GM12878 (cell line): ENCODE results near the gene TTLL11. TPM values are rescaled to one million over a fixed set of nuclear protein-coding genes. Genes with fewer than 3 reads are reported as not detected.

Source experiments
- ATAC-seq: fragments of 200-7000 bp; cut with Tn5 transposase; 3 replicates; pipeline ENCODE4 v1.9.1; 2020; ENCODE audit warnings: mild to moderate bottlenecking, moderate library complexity
- BruUV-seq: library from RNA; stranded (reverse); fragments of 400-500 nt; replicated peaks from 2 replicates; lab custom pipeline; 2021; lab: Mats Ljungman, UMichigan
- CTCF ChIA-PET: fragments of 300-600 bp; sonication (Branson Sonifier 250); formaldehyde crosslinking; extraction: SDS; loops from one replicate; lab custom pipeline; 2021; ENCODE audit warnings: inconsistent platforms; lab: Yijun Ruan, JAX
- POLR2A ChIA-PET: fragments of 350-600 bp; formaldehyde crosslinking; extraction: SDS; loops from one replicate; lab custom pipeline; 2021; ENCODE audit warnings: inconsistent platforms; lab: Charles Lee
- RAD21 ChIA-PET: fragments of 300-600 bp; sonication (Branson Sonifier 250); formaldehyde crosslinking; loops from one replicate; lab custom pipeline; 2023; ENCODE audit warnings: antibody characterized with exemption; ENCODE audit not compliant: unreplicated experiment; lab: Charles Lee
- SMC1A ChIA-PET: fragments of 300-600 bp; sonication (Branson Sonifier 250); formaldehyde crosslinking; loops from one replicate; lab custom pipeline; 2023; ENCODE audit not compliant: unreplicated experiment, uncharacterized antibody; lab: Charles Lee
- DNase-seq: peaks from one replicate; pipeline ENCODE4 v3.0.0-alpha.2; 2011; ENCODE audit warnings: low read depth, low spot score
- FAIRE-seq: peaks from 3 replicates; lab custom pipeline; 2011; peaks lifted over from hg19 to GRCh38; lab: Jason Lieb, UNC
- H2AFZ ChIP-seq: 2 replicates; pipeline ENCODE4 v1.6.0; 2011; ENCODE audit warnings: low read depth, low read length, control low read depth; ENCODE audit not compliant: control insufficient read depth
- H3K27ac ChIP-seq: 2 replicates; pipeline ENCODE4 v1.5.1; 2011; ENCODE audit warnings: control low read depth; ENCODE audit not compliant: control insufficient read depth, insufficient read depth
- H3K27me3 ChIP-seq, 2 experiments: replicated peaks in 1 of 2; 2 replicates each; pipeline versions ENCODE4 v1.6.0 to v1.6.1; 2011; ENCODE audit warnings: low read length in 1 of 2; ENCODE audit not compliant: control insufficient read depth in 2 of 2, insufficient read depth in 2 of 2
- H3K36me3 ChIP-seq, 2 experiments: 2 replicates each; pipeline ENCODE4 v1.5.1; 2011; ENCODE audit warnings: low read length in 1 of 2; ENCODE audit not compliant: control insufficient read depth in 2 of 2, insufficient read depth in 2 of 2
- H3K4me1 ChIP-seq: 2 replicates; pipeline ENCODE4 v1.6.1; 2011; ENCODE audit warnings: mild to moderate bottlenecking, low read length, moderate library complexity, mixed read lengths; ENCODE audit not compliant: control insufficient read depth, insufficient read depth
- H3K4me2 ChIP-seq: 2 replicates; pipeline ENCODE4 v1.6.0; 2011; ENCODE audit warnings: control low read depth; ENCODE audit not compliant: control insufficient read depth, insufficient read depth
- H3K4me3 ChIP-seq: fragments of 200-600 bp; sonication (generic); 2 replicates; pipeline ENCODE4 v1.5.1; 2016
- H3K79me2 ChIP-seq: 2 replicates; pipeline ENCODE4 v1.6.0; 2011; ENCODE audit warnings: low read length; ENCODE audit not compliant: control insufficient read depth, insufficient read depth
- H3K9ac ChIP-seq: 2 replicates; pipeline ENCODE4 v1.8.0; 2011; ENCODE audit warnings: low read length, control low read depth, mixed read lengths; ENCODE audit not compliant: control insufficient read depth, insufficient read depth
- H3K9me3 ChIP-seq: replicated peaks from 3 replicates; pipeline ENCODE4 v1.5.1; 2011; ENCODE audit warnings: mild to moderate bottlenecking, low read length; ENCODE audit not compliant: control insufficient read depth, insufficient read depth
- H4K20me1 ChIP-seq: 2 replicates; pipeline ENCODE4 v1.6.0; 2011; ENCODE audit not compliant: control insufficient read depth, insufficient read depth
- BACH1 ChIP-seq: fragments of 450-650 bp; IDR thresholded peaks from 2 replicates; pipeline ENCODE4 v1.6.1; 2017; ENCODE audit warnings: mild to moderate bottlenecking, borderline replicate concordance
- ELK1 ChIP-seq: IDR thresholded peaks from 2 replicates; pipeline ENCODE4 v1.6.1; 2012; ENCODE audit warnings: low read depth, low read length, improper control_type of control experiment
- FOS ChIP-seq: IDR thresholded peaks from 3 replicates; pipeline ENCODE4 v1.6.1; 2011; ENCODE audit warnings: borderline replicate concordance; ENCODE audit not compliant: insufficient read length; ENCODE audit errors: extremely low read depth
- GABPA ChIP-seq: IDR thresholded peaks from 2 replicates; pipeline ENCODE4 v1.6.1; 2014; ENCODE audit warnings: antibody characterized with exemption, low read depth, mild to moderate bottlenecking, inconsistent platforms
- HCFC1 ChIP-seq: fragments of 150-350 bp; IDR thresholded peaks from 2 replicates; pipeline ENCODE4 v1.6.1; 2014; ENCODE audit warnings: low read length
- IKZF1 ChIP-seq: fragments of 450-650 bp; conservative IDR thresholded peaks from 2 replicates; pipeline ENCODE4 v1.6.1; 2017; ENCODE audit warnings: antibody characterized with exemption, mild to moderate bottlenecking
- KLF5 ChIP-seq: fragments of 450-650 bp; IDR thresholded peaks from 2 replicates; pipeline ENCODE4 v1.6.1; 2014; ENCODE audit warnings: mild to moderate bottlenecking; ENCODE audit not compliant: partially characterized antibody
- RAD51 ChIP-seq: fragments of 450-650 bp; IDR thresholded peaks from 2 replicates; pipeline ENCODE4 v1.6.1; 2016; ENCODE audit warnings: moderate library complexity, mild to moderate bottlenecking, inconsistent platforms
- SIX5 ChIP-seq: IDR thresholded peaks from 2 replicates; pipeline ENCODE4 v1.6.1; 2011; ENCODE audit warnings: mild to moderate bottlenecking, low read depth, low read length, moderate library complexity; ENCODE audit not compliant: severe bottlenecking
- SUPT20H ChIP-seq: IDR thresholded peaks from 2 replicates; pipeline ENCODE4 v1.6.1; 2011; ENCODE audit warnings: low read depth, mild to moderate bottlenecking, low read length, moderate library complexity, borderline replicate concordance; ENCODE audit not compliant: control insufficient read depth
- ZNF217 ChIP-seq: fragments of 450-650 bp; IDR thresholded peaks from 2 replicates; pipeline ENCODE4 v1.6.1; 2017; ENCODE audit warnings: antibody characterized with exemption, mild to moderate bottlenecking
- ZNF592 ChIP-seq: fragments of 450-650 bp; IDR thresholded peaks from 2 replicates; pipeline ENCODE4 v1.6.1; 2017; ENCODE audit warnings: mild to moderate bottlenecking, moderate library complexity
- WGBS: methylation state at CpG from one replicate; pipeline ENCODE4 v1.1.6; 2016; ENCODE audit warnings: low lambda C conversion rate; ENCODE audit not compliant: insufficient replicate concordance, insufficient coverage; ENCODE audit errors: missing lambda C conversion rate; 5-methylcytosine and 5-hydroxymethylcytosine counted together
- in situ Hi-C: fragments of 300-500 bp; cut with MboI; formaldehyde crosslinking; loops from 9 replicates; pipeline ENCODE4 v1.14.3; 2018; ENCODE audit warnings: mixed read lengths
- intact Hi-C: fragments of 100-400 bp; cut with micrococcal nuclease; formaldehyde crosslinking; loops from one replicate; pipeline ENCODE4 v1.14.2; 2022; ENCODE audit not compliant: unreplicated experiment
- polyA plus RNA-seq, 11 experiments: library from polyadenylated mRNA; depleted of rRNA in 4 of 11; unstranded in 6 of 11; stranded (reverse) in 5 of 11; fragments of >200 nt; fragmentation: Nextera tagmentation in 4 of 11; fragmentation: Illumina TruSeq in 1 of 11; extraction: Ambion mirVana in 4 of 11; extraction: Trizol in 1 of 11; gene quantifications; 1 replicate in 1 of 11; 2 replicates in 10 of 11; pipeline versions ENCODE4 v1.2.1 to v1.2.3, GENCODE V29; 2011 to 2016; ENCODE audit warnings: inconsistent platforms in 2 of 11, missing spikeins in 2 of 11, low read depth in 1 of 11
- total RNA-seq, 4 experiments: library from RNA; depleted of rRNA in 3 of 4; stranded (reverse); fragments of >200 nt in 3 of 4; fragmentation: Illumina TruSeq in 1 of 4; extraction: Trizol in 1 of 4; gene quantifications; 2 replicates each; pipeline versions ENCODE4 v1.2.1 to v1.2.3, GENCODE V29; 2013 to 2021

TTLL11 gene
- total and polyA plus RNA-seq, 10 of the 15 experiments (the other 5 are each of a cell fraction or from before 2014, with no cell fraction given), result 1.2 to 3.7 (median 2.9) TPM

GRCh38 chr9:122055701-122056100 is 37.4 kb downstream of the TTLL11 start:
- in situ Hi-C loops (no loop called here), intact Hi-C loops (no loop called here)
- Histone ChIP-seq H3K27ac (no peak overlapping the region), H2AFZ (no peak overlapping the region), H3K36me3 (no peaks in the 10 kb centered on the region), H3K4me2 (no peak overlapping the region), H3K9ac (no peak overlapping the region), H3K4me3 (no peak overlapping the region), H3K27me3 (no peaks in the 10 kb centered on the region), H3K9me3 (no peaks in the 10 kb centered on the region), H3K4me1 (peaks cover 5% of the 10 kb centered on the region), H3K79me2 (no peaks in the 10 kb centered on the region), H4K20me1 (no peaks in the 10 kb centered on the region)
- ChIA-PET SMC1A (no interaction called here), CTCF (no interaction called here), POLR2A (no interaction called here), RAD21 (no interaction called here)
- BruUV-seq, result no TSS peak
- no peak for ATAC-seq
- no peak for TF ChIP-seq BACH1
- FAIRE-seq, result no peak
- no peak for DNase-seq
- 68% methylated on average over 6 of the region's 6 CpGs for WGBS

GRCh38 chr9:122053567-122054350 is 39.3 kb downstream of the TTLL11 start:
- Histone ChIP-seq H3K9ac (no peak overlapping the region), H3K79me2 (no peaks in the 10 kb centered on the region), H2AFZ (no peak overlapping the region), H3K9me3 (no peaks in the 10 kb centered on the region), H3K27me3 (no peaks in the 10 kb centered on the region), H3K4me3 (no peak overlapping the region), H3K36me3 (no peaks in the 10 kb centered on the region), H3K27ac (no peak overlapping the region), H3K4me1 (peaks cover 5% of the 10 kb centered on the region), H3K4me2 (no peak overlapping the region), H4K20me1 (no peaks in the 10 kb centered on the region)
- ChIA-PET RAD21 (no interaction called here), CTCF (interaction anchor here (0.7 kb wide), 1 partner anchor 564 kb away, joined by 3 read pairs; no protein-coding TSS in a partner anchor), POLR2A (interaction anchor here (0.6 kb wide), 1 partner anchor 297 kb away, joined by 3 read pairs; no protein-coding TSS in a partner anchor), SMC1A (no interaction called here)
- WGBS, result 86% methylated on average over 19 of the region's 19 CpGs
- in situ Hi-C loops, result no loop called here
- FAIRE-seq (no peak), DNase-seq (no peak), ATAC-seq (no peak)
- BruUV-seq, result no TSS peak
- intact Hi-C loops, result no loop called here
- TF ChIP-seq IKZF1 (no peak), RAD51 (no peak), HCFC1 (no peak), KLF5 (no peak), ELK1 (no peak), ZNF592 (no peak), SUPT20H (no peak), GABPA (no peak), SIX5 (no peak), FOS (no peak), ZNF217 (no peak)
